ENCODE results near the gene FOXL1. TPM values are rescaled to one million over a fixed set of nuclear protein-coding genes. Genes with fewer than 3 reads are reported as not detected.

The FOXL1 gene
- 6.4 and 9.3 TPM in 2 replicates for total RNA-seq
- long read RNA-seq, partial matches to known transcripts, result 0 of 2 reads
- long read RNA-seq, other reads (novel, unspliced or antisense), result 0 of 2 reads

- peaks cover 83% of the 10 kb centered on the region for H3K4me1 Mint-ChIP-seq (ENCODE audit: unreplicated experiment)
- DNase-seq (ENCODE audit: extremely low spot score, unreplicated experiment), result no peak
- H3K9me3 Mint-ChIP-seq (ENCODE audit: unreplicated experiment), result no peaks in the 10 kb centered on the region
- no peak for TF ChIP-seq CTCF (IDR thresholded peaks at IDR 0.05)
- peak within 1 kb of the TSS; percentile 100 for H3K27ac Mint-ChIP-seq (ENCODE audit: unreplicated experiment)
- no peaks in the 10 kb centered on the region for H3K27me3 Mint-ChIP-seq (ENCODE audit: unreplicated experiment)
- peaks cover 22% of the 10 kb centered on the region for H3K36me3 Mint-ChIP-seq (ENCODE audit: unreplicated experiment)
- H3K4me3 Mint-ChIP-seq (ENCODE audit: unreplicated experiment), result peak within 1 kb of the TSS; percentile 98
These were observed at the start of gene FOXL1 for GRCh38 chr16:86578061-86578599. FOXL1 (plus strand) TSS chr16:86578549; CDS start chr16:86578724, 175 bp downstream.

- Mint-ChIP-seq H3K4me3 (ENCODE audit: unreplicated experiment) (no peak overlapping the region), H3K27me3 (ENCODE audit: unreplicated experiment) (peaks cover 28% of the 10 kb centered on the region), H3K27ac (ENCODE audit: unreplicated experiment) (no peak overlapping the region), H3K9me3 (ENCODE audit: unreplicated experiment) (no peaks in the 10 kb centered on the region), H3K36me3 (ENCODE audit: unreplicated experiment) (peaks cover 2% of the 10 kb centered on the region), H3K4me1 (ENCODE audit: unreplicated experiment) (no peaks in the 10 kb centered on the region)
- DNase-seq (ENCODE audit: extremely low spot score, unreplicated experiment), result no peak
- TF ChIP-seq CTCF (IDR thresholded peaks at IDR 0.05), result no peak
These were observed 49.2 kb upstream of the FOXL1 start for GRCh38 chr16:86529160-86529559.

- Mint-ChIP-seq H3K4me3 (ENCODE audit: unreplicated experiment) (no peak overlapping the region), H3K27ac (ENCODE audit: unreplicated experiment) (no peak overlapping the region), H3K9me3 (ENCODE audit: unreplicated experiment) (no peaks in the 10 kb centered on the region), H3K4me1 (ENCODE audit: unreplicated experiment) (no peaks in the 10 kb centered on the region), H3K27me3 (ENCODE audit: unreplicated experiment) (peaks cover 21% of the 10 kb centered on the region), H3K36me3 (ENCODE audit: unreplicated experiment) (peaks cover 2% of the 10 kb centered on the region)
- DNase-seq (ENCODE audit: extremely low spot score, unreplicated experiment), result no peak
- no peak for TF ChIP-seq CTCF (IDR thresholded peaks at IDR 0.05)
These were observed 47.8 kb upstream of the FOXL1 start for GRCh38 chr16:86530251-86531190.

- DNase-seq (ENCODE audit: extremely low spot score, unreplicated experiment), result no peak
- H3K9me3 Mint-ChIP-seq (ENCODE audit: unreplicated experiment), result no peaks in the 10 kb centered on the region
- no peaks in the 10 kb centered on the region for H3K4me1 Mint-ChIP-seq (ENCODE audit: unreplicated experiment)
- no peak for TF ChIP-seq CTCF (IDR thresholded peaks at IDR 0.05)
- H3K36me3 Mint-ChIP-seq (ENCODE audit: unreplicated experiment), result peaks cover 6% of the 10 kb centered on the region
- no peak overlapping the region for H3K27ac Mint-ChIP-seq (ENCODE audit: unreplicated experiment)
- no peak overlapping the region for H3K4me3 Mint-ChIP-seq (ENCODE audit: unreplicated experiment)
- H3K27me3 Mint-ChIP-seq (ENCODE audit: unreplicated experiment), result peaks cover 18% of the 10 kb centered on the region
These were observed 47.2 kb upstream of the FOXL1 start for GRCh38 chr16:86531191-86531545.

Measured in osteocyte (in vitro differentiated cells).